NCI-H1105 (cell line): ENCODE data around the gene MKRN2.
"Not testable (repeated sequence)": the region's sequence is repeated elsewhere in the genome, so short reads cannot be mapped to it uniquely, and the experiment has no call there.

Experiments
- DNase-seq: peaks from one replicate; lab custom pipeline; 2025; lab: John Stamatoyannopoulos, UW

The MKRN2 gene

DNA sequence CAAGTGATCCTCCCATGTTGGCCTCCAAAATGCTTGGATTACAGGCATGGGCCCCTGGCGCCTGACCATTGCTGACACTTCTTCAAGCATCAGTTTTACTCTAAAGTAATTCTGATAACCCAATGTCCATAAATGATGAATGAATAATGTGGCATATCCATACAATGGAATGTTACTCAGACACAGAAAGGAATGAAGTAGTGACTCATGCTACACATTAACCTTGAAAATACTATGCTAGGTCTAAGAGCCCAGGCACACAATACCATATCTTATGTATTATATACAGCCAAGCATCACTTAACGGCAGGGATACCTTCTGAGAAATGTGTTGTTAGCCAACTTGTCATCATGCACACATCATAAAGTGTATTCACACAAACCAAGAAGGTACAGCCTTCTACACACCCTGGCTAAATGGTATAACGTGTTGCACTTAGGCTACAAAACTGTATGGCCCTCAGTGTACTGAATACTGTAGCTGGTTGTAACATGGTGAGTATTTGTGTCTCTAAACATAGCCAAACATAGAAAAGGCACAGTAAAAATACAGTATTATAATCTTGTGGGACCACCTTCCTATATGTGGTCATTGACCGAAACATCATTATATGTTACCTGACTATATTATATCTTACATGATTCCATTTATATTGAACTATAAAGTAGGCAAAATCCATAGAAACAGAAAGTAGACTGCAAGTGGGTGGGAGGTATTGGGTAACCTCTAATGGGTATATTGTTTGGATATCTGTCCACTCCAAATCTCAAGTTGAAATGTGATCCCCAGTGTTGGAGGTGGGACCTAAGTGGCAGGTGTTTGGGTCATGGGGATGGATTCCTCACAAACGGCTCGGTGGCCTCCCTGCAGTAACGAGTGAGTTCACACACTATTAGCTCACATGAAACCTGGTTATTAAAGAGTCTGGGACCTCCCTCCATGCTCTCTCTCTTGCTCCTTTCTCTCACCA is 31.4 kb downstream of the MKRN2 start:
- DNase-seq = peak; percentile 74

- DNase-seq = no peak
These were observed 33.2 kb downstream of the MKRN2 start for GRCh38 chr3:12590096-12590495.

DNA sequence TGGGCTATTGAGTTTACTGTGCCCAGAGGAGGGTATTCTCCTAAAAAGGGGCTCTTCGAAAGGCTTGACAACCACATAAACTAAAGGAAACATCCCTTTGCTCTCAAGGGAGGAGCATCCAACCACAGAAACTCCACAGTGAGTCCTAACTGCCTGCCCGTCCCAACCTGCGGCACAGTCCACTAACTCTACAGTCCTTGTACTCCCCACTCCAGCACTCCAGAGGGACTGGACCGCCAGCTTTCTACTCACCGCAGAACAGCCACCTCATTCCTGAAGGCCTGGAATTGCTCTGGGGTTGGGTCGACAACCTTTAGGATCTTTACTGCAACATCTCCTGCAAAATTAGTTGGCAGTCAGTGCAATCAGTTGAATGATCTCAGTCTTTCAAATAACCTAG is 34.6 kb downstream of the MKRN2 start:
- no peak for DNase-seq

- DNase-seq = no peak
These were observed 35.3 kb downstream of the MKRN2 start for GRCh38 chr3:12591997-12592715.

DNA sequence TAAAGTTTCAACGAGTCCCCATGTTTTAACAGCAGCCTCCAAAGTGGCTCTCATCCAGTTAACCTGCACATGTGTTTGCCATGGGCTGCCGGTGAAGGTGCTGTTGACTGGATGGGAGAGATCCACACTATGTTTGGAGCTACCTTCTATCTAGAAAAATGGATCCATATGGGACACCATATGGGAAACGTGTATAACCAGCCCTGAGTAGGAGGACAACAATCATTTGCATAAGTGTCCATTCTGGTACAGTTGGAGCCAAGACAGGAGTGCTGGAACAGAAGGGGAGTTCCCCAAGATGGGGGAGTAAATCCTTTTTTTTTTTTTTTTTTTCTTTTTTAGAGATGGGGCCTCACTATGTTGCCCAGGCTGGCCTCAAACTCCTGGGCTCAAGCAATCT is 36.6 kb downstream of the MKRN2 start:
- no peak for DNase-seq

- no peak for DNase-seq
These were observed 42.0 kb downstream of the MKRN2 start for GRCh38 chr3:12598890-12599289.

GRCh38 chr3:12601072-12601471 is 44.2 kb downstream of the MKRN2 start:
- no peak for DNase-seq

GRCh38 chr3:12603969-12604368 is 47.1 kb downstream of the MKRN2 start:
- DNase-seq = no peak

- no peak for DNase-seq
These were observed 51.5 kb downstream of the MKRN2 start for GRCh38 chr3:12608376-12608775.

- DNase-seq = no peak
These were observed 54.2 kb downstream of the MKRN2 start for GRCh38 chr3:12611117-12611516.

- no peak for DNase-seq
These were observed 55.8 kb downstream of the MKRN2 start for GRCh38 chr3:12612514-12613226.

DNA sequence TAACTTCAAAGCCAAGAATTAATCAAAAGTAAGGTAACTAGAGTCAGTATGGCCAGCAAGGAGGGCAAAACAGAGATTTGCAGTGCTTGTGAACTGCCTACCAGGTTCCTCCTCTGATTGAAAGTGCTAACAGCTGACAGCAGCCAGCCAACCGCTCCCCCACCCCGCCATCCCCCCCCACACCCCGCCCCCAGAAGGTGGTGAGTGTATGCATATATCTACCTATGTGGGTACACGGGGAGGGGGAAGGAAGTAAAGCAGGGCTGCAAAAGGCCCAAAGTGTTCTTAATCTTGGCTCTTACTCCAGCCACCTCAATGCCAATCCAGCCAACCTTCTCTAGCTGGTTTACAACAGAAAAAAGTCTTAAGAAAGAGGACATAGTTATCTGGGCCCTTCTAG is 56.4 kb downstream of the MKRN2 start:
- no peak for DNase-seq

DNA sequence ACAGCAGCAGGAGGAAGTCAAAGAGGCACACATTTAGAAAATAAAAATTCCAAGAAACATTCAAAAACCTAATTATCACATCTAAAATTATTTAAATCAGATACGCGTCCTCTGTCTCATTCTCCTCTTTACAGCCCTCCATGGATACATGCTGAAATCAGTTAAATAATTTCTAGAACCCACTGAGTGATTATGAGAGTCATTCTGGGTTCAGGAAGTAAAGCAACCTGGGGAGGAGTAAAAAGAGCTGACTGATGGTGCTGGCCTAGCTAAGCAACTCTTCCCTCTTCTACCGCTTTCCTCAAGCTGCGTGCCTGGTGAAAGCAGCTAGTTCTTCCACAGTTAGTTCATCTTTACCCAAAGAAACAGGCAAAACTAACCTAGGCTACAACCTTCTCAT is 58.4 kb downstream of the MKRN2 start:
- no peak for DNase-seq

GRCh38 chr3:12618426-12618825 is 61.5 kb downstream of the MKRN2 start:
- no peak for DNase-seq

DNA sequence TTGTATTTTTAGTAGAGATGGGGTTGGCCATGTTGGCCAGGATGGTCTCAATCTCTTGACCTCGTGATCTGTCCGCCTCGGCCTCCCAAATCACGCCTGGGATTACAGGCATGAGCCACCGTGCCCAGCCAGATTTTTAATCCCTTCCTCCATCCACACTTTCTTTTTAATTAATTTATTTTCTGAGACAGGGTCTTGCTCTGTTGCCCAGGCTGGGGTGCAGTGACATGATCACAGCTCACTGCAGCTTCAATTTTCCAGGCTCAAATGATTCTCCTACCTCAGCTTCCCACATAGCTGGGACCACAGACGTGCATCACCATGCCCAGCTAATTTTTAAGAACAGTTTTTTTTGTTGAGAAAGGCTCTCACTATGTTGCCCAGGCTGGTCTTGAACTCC is 63.4 kb downstream of the MKRN2 start:
- no peak for DNase-seq

GRCh38 chr3:12620729-12621128 is 63.8 kb downstream of the MKRN2 start:
- DNase-seq = no peak

DNA sequence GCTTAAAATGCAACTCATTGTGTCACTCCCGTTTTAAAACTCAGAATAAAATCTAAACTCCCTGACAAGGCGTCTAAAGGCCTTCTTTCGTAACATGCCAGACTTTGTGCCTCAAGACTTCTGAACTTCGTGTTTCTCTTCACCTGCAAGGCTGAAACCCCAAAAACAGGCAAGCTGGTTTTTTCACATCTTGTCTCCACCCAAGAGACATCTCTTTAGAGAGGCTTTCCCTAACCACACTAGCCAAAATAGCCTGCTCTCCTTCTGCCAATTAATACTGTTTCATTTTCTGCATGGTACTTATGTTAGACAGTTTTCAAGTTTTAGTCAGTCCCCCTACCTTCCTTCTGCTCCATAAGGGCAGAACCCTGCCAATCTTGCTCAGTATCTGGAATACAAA is 65.4 kb downstream of the MKRN2 start:
- no peak for DNase-seq

DNA sequence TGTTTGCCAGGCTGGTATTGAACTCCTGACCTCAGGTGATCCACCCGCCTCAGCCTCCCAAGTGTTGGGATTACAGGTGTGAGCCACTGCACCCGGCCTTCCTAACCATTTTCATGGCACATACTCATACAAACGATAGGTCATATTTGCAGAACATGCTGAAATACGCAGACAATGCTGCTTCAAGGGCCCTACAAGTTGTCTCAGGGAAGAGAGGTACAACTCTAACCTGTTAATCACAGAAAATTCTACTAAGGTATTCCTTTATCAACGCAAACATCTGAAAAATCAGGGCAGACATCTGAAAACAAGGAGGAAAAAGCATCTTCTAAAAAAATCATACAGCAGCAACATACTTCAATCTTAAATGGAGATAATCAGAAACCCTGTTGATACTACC is 67.2 kb downstream of the MKRN2 start:
- DNase-seq = no peak

- not testable (repeated sequence) for DNase-seq
These were observed 68.1 kb downstream of the MKRN2 start for GRCh38 chr3:12624964-12625363.

- no peak for DNase-seq
These were observed 70.5 kb downstream of the MKRN2 start for GRCh38 chr3:12627370-12627769.

- DNase-seq = no peak
These were observed 71.9 kb downstream of the MKRN2 start for GRCh38 chr3:12628813-12629212.

DNA sequence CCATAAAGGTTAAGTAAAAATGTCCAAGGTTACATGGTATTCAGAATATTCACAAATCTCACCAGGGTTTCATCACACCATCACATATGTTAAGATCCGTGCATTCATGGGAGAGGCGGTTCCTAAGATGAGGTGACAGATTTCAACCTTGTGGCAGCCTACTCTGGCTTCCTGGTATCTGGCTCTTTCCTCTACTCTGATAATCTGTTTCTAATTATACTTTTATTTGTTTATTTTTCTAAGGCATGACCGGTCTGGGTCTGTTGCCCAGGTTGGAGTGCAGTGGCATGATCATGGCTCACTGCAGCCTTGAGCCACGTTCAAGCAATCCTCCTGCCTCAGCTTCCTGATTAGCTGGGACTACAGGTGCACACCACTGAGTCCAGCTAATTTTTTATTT is 72.7 kb downstream of the MKRN2 start:
- no peak for DNase-seq

- no peak for DNase-seq
These were observed 73.4 kb downstream of the MKRN2 start for GRCh38 chr3:12630292-12630691.
